Kidney epithelial cell (primary cell): ENCODE results near the gene GABRB3. TPM values are rescaled to one million over a fixed set of nuclear protein-coding genes. Genes with fewer than 3 reads are reported as not detected.

Experiments used
- DNase-seq: peaks from one replicate; pipeline ENCODE4 v3.0.0-alpha.2; 2010; ENCODE audit warnings: low read depth
- H3K27me3 ChIP-seq: 2 replicates; pipeline ENCODE4 v1.6.0; 2011; ENCODE audit warnings: low read length; ENCODE audit not compliant: control insufficient read depth, insufficient read depth
- H3K36me3 ChIP-seq: 2 replicates; pipeline ENCODE4 v1.5.1; 2011; ENCODE audit warnings: low read length; ENCODE audit not compliant: control insufficient read depth, insufficient read depth
- H3K4me3 ChIP-seq: 2 replicates; pipeline ENCODE4 v1.5.1; 2011; ENCODE audit warnings: low read depth, mild to moderate bottlenecking, control low read depth, low read length
- CTCF ChIP-seq: IDR thresholded peaks from 2 replicates; pipeline ENCODE4 v1.5.1; 2011; ENCODE audit warnings: mild to moderate bottlenecking, moderate library complexity, low read length, control low read depth, inconsistent platforms; ENCODE audit not compliant: insufficient read depth, poor library complexity, severe bottlenecking
- total RNA-seq: library from RNA; depleted of rRNA; stranded (reverse); fragments of >200 nt; gene quantifications from 2 replicates; pipeline ENCODE4 v1.2.3, GENCODE V29; 2015

The GABRB3 gene
- total RNA-seq, 1 donor from 2014 or later: 0.21 TPM

GRCh38 chr15:26771578-26772153, 1.2 kb downstream of the GABRB3 start:
- DNase-seq: no peak
- Histone ChIP-seq H3K4me3 (no peak overlapping the region), H3K36me3 (no peaks in the 10 kb centered on the region)

GRCh38 chr15:26771168-26771567, 1.7 kb downstream of the GABRB3 start:
- Histone ChIP-seq H3K4me3 (no peak overlapping the region), H3K27me3 (peaks cover 28% of the 10 kb centered on the region), H3K36me3 (no peaks in the 10 kb centered on the region)
- TF ChIP-seq CTCF: no peak
- DNase-seq: no peak

More at GRCh38 chr15:26771578-26772153, 1.2 kb downstream of the GABRB3 start:
- TF ChIP-seq CTCF: no peak
- H3K27me3 ChIP-seq: peaks cover 28% of the 10 kb centered on the region

GRCh38 chr15:26767169-26767670, 5.6 kb downstream of the GABRB3 start:
- DNase-seq: no peak
- H3K36me3 ChIP-seq: no peaks in the 10 kb centered on the region
- TF ChIP-seq CTCF: no peak
- no peak overlapping the region for H3K4me3 ChIP-seq
- H3K27me3 ChIP-seq: peaks cover 12% of the 10 kb centered on the region

DNA sequence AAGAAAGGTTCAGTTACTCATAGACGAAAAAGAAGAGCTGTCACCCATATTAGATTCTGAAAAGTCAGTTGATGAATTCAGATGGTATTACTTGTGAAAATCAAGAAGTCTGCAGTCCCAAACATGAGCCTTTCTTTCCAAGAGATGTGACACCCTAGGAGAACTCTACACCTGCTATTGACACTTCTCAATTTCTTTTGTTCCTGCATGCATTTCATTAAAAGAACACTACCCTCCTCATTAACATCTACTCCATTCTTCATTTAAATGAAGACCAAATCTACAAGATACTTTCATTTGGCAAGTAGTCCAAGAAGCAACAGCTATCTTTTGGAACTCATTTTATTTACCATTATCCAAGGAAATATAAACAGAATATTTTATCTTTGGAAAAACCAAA, 6.6 kb downstream of the GABRB3 start:
- no peak for TF ChIP-seq CTCF
- Histone ChIP-seq H3K4me3 (no peak overlapping the region), H3K36me3 (no peaks in the 10 kb centered on the region), H3K27me3 (peaks cover 2% of the 10 kb centered on the region)
- no peak for DNase-seq

- no peak for TF ChIP-seq CTCF
- DNase-seq: no peak
- H3K36me3 ChIP-seq: no peaks in the 10 kb centered on the region
Measured at GRCh38 chr15:26759986-26760385, 12.9 kb downstream of the GABRB3 start.

GRCh38 chr15:26758079-26758478, 14.8 kb downstream of the GABRB3 start:
- Histone ChIP-seq H3K27me3 (no peaks in the 10 kb centered on the region), H3K4me3 (no peak overlapping the region), H3K36me3 (no peaks in the 10 kb centered on the region)
- TF ChIP-seq CTCF: no peak
- no peak for DNase-seq

More at GRCh38 chr15:26759986-26760385, 12.9 kb downstream of the GABRB3 start:
- H3K4me3 ChIP-seq: no peak overlapping the region
- no peaks in the 10 kb centered on the region for H3K27me3 ChIP-seq
